GM18505 (cell line): ENCODE data around the gene LHFPL5.

ENCODE experiments used
- ATAC-seq: cut with Tn5 transposase; IDR thresholded peaks from one replicate; pipeline ENCODE4 v1.9.1; 2021; ENCODE audit not compliant: unreplicated experiment
- POLR2A ChIP-seq: IDR thresholded peaks from 4 replicates; pipeline ENCODE4 v1.6.1; 2011; ENCODE audit warnings: borderline replicate concordance; ENCODE audit not compliant: insufficient read depth, insufficient read length; ENCODE audit errors: extremely low read depth

Gene LHFPL5

DNA sequence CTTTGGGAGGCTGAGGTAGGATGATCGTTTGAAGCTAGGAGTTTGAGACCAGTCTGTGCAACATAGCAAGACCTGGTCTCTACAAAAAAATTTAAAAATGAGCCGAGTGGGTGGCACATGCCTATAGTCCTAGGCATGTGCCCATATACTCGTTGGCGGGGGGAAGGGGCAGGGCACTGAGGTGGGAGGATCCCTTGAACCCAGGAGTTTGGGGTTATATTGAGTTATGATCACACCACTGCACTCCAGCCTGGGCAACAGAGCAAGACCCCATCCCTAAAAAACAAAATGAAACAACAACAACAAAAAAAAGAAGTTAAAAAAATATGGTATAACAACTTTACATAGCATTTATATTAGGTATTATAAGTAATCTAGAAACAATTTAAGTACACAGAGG, 47.8 kb downstream of the LHFPL5 start:
- TF ChIP-seq POLR2A: no peak
- no peak for ATAC-seq

DNA sequence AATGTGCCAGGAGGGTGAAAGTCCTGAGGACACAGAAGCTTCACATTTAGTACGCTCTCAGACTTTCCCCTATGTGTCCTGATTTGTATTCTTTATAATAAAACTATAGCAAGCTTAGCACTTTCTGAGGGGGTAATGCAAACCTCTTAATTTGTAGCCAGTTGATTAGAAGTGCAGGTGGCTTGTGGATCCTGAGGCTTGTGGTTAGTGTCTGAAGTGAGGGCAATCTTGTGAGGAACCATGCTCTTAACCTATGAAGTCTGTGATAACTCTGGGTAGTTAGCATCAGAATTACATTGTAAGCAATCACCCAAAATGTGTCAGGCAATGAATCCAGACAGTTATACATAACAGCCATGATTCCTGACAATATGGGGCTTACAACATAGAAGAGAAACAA, 51.1 kb downstream of the LHFPL5 start:
- no peak for ATAC-seq
- no peak for TF ChIP-seq POLR2A

- TF ChIP-seq POLR2A: no peak
- ATAC-seq: no peak
Observed at GRCh38 chr6:35857853-35858252, 52.7 kb downstream of the LHFPL5 start.

DNA sequence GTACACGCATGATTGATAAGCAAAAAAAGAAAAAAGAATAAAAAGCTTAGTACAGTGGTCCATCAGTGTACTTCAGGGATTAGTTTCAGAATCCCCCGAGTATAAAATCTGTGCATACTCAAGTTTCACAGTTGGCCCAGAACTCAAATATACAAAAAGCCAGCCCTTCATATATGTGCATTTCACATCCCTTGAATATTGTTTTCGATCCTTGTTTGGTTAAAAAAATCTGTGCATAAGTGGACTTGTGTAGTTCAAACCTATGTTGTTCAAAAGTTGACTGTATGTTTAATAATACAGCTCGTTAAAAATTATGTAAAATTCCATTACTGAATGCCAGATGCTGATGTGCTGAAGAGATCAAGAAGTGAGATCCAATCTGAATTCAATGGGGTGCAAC, 54.2 kb downstream of the LHFPL5 start:
- ATAC-seq: no peak
- TF ChIP-seq POLR2A: no peak
